IMR-90 (cell line): ENCODE results near the gene DNAJA4. TPM values are rescaled to one million over a fixed set of nuclear protein-coding genes. Genes with fewer than 3 reads are reported as not detected.

ENCODE experiments used
- ATAC-seq: fragments of 200-7000 bp; cut with Tn5 transposase; 2 replicates; pipeline ENCODE4 v1.9.1; 2020; ENCODE audit warnings: low read depth, mild to moderate bottlenecking, moderate library complexity
- BruUV-seq: library from RNA; stranded (reverse); fragments of 400-500 nt; replicated peaks from 2 replicates; lab custom pipeline; 2021; lab: Mats Ljungman, UMichigan
- CTCF ChIA-PET: fragments of 300-600 bp; formaldehyde crosslinking; extraction: SDS; loops from one replicate; lab custom pipeline; 2021; ENCODE audit warnings: antibody characterized with exemption; lab: Yijun Ruan, JAX
- POLR2A ChIA-PET: fragments of 300-600 bp; sonication (Branson Sonifier 250); formaldehyde crosslinking; loops from one replicate; lab custom pipeline; 2022; ENCODE audit warnings: antibody characterized with exemption; ENCODE audit not compliant: unreplicated experiment; lab: Charles Lee
- DNase-seq: peaks from one replicate; pipeline ENCODE4 v3.0.0; 2013
- H2AFZ ChIP-seq: replicated peaks from 2 replicates; pipeline ENCODE3; 2013; ENCODE audit warnings: low read length, mild to moderate bottlenecking; ENCODE audit not compliant: poor library complexity
- H2AK5ac ChIP-seq: 2 replicates; pipeline ENCODE4 v1.6.1; 2013; ENCODE audit warnings: low read depth, low read length, inconsistent platforms
- H2AK9ac ChIP-seq: replicated peaks from 2 replicates; pipeline ENCODE3; 2013; ENCODE audit warnings: mild to moderate bottlenecking, low read depth, low read length, moderate library complexity; ENCODE audit not compliant: poor library complexity
- H2BK120ac ChIP-seq: 2 replicates; pipeline ENCODE4 v1.6.1; 2013; ENCODE audit warnings: low read depth, low read length, inconsistent platforms
- H2BK15ac ChIP-seq: 3 replicates; pipeline ENCODE4 v1.6.1; 2013; ENCODE audit warnings: low read depth, low read length, inconsistent platforms
- H2BK20ac ChIP-seq: 2 replicates; pipeline ENCODE4 v1.6.1; 2013; ENCODE audit warnings: low read depth, mild to moderate bottlenecking, inconsistent platforms, low read length, moderate library complexity
- H2BK5ac ChIP-seq: 2 replicates; pipeline ENCODE4 v1.6.1; 2013; ENCODE audit warnings: mild to moderate bottlenecking, low read depth, low read length, inconsistent platforms; ENCODE audit not compliant: poor library complexity, severe bottlenecking
- H3K14ac ChIP-seq: replicated peaks from 2 replicates; pipeline ENCODE4 v1.6.1; 2013; ENCODE audit warnings: low read depth, low read length, inconsistent platforms
- H3K18ac ChIP-seq: 2 replicates; pipeline ENCODE4 v1.6.1; 2013; ENCODE audit warnings: low read depth, low read length, control low read depth
- H3K23ac ChIP-seq: 2 replicates; pipeline ENCODE4 v1.6.1; 2013; ENCODE audit warnings: low read depth, low read length, inconsistent platforms
- H3K27ac ChIP-seq: 2 replicates; pipeline ENCODE4 v1.5.1; 2013; ENCODE audit warnings: mild to moderate bottlenecking, control low read depth, low read length; ENCODE audit not compliant: insufficient read depth
- H3K27me3 ChIP-seq: 2 replicates; pipeline ENCODE4 v1.6.1; 2013; ENCODE audit warnings: low read length; ENCODE audit not compliant: control insufficient read depth, insufficient read depth
- H3K36me3 ChIP-seq: 2 replicates; pipeline ENCODE4 v1.6.1; 2013; ENCODE audit warnings: low read length, mixed read lengths; ENCODE audit not compliant: control insufficient read depth, insufficient read depth
- H3K4ac ChIP-seq: 2 replicates; pipeline ENCODE4 v1.6.1; 2013; ENCODE audit warnings: low read depth, low read length, inconsistent platforms
- H3K4me1 ChIP-seq: 2 replicates; pipeline ENCODE4 v1.6.1; 2013; ENCODE audit warnings: low read length, mixed read lengths; ENCODE audit not compliant: control insufficient read depth, insufficient read depth
- H3K4me2 ChIP-seq: 2 replicates; pipeline ENCODE4 v1.6.1; 2013; ENCODE audit warnings: low read depth, mild to moderate bottlenecking, control low read depth, low read length, moderate library complexity
- H3K4me3 ChIP-seq: 2 replicates; pipeline ENCODE4 v1.5.1; 2013; ENCODE audit warnings: low read depth, mild to moderate bottlenecking, control low read depth, low read length, moderate library complexity; ENCODE audit not compliant: insufficient read depth
- H3K56ac ChIP-seq: 2 replicates; pipeline ENCODE4 v1.6.1; 2013; ENCODE audit warnings: low read length, inconsistent platforms; ENCODE audit not compliant: insufficient read depth; ENCODE audit errors: extremely low read depth
- H3K79me1 ChIP-seq, 2 experiments: 2 replicates each; pipeline ENCODE4 v1.6.1; 2013; ENCODE audit warnings: low read length in 2 of 2, inconsistent platforms in 1 of 2, low read depth in 1 of 2
- H3K9ac ChIP-seq: 2 replicates; pipeline ENCODE4 v1.6.1; 2013; ENCODE audit warnings: low read depth, low read length, control low read depth
- H3K9me1 ChIP-seq: 2 replicates; pipeline ENCODE4 v1.6.1; 2013; ENCODE audit warnings: low read length, inconsistent platforms; ENCODE audit not compliant: insufficient read depth
- H3K9me3 ChIP-seq: 2 replicates; pipeline ENCODE4 v1.6.1; 2013; ENCODE audit warnings: low read length; ENCODE audit not compliant: control insufficient read depth, insufficient read depth
- H4K20me1 ChIP-seq: 2 replicates; pipeline ENCODE4 v1.6.1; 2013; ENCODE audit warnings: low read length, inconsistent platforms; ENCODE audit not compliant: insufficient read depth
- H4K5ac ChIP-seq: 2 replicates; pipeline ENCODE4 v1.6.1; 2013; ENCODE audit warnings: mild to moderate bottlenecking, low read depth, low read length, control low read depth
- H4K8ac ChIP-seq, 2 experiments: 2 replicates each; pipeline ENCODE4 v1.6.1; 2013; ENCODE audit warnings: low read depth in 2 of 2, low read length in 2 of 2, control low read depth in 1 of 2, inconsistent platforms in 1 of 2
- H4K91ac ChIP-seq: 2 replicates; pipeline ENCODE4 v1.6.1; 2013; ENCODE audit warnings: low read depth, low read length, inconsistent platforms; ENCODE audit not compliant: insufficient read depth
- BHLHE40 ChIP-seq: fragments of 150-350 bp; IDR thresholded peaks from 2 replicates; pipeline ENCODE4 v1.6.1; 2016; ENCODE audit warnings: mild to moderate bottlenecking, low read depth, low read length
- CEBPB ChIP-seq: IDR thresholded peaks from 2 replicates; pipeline ENCODE4 v1.6.1; 2012; ENCODE audit warnings: low read depth, low read length, improper control_type of control experiment
- CHD1 ChIP-seq: IDR thresholded peaks from 2 replicates; pipeline ENCODE4 v1.6.1; 2012; ENCODE audit warnings: low read depth, low read length, improper control_type of control experiment
- FOS ChIP-seq: fragments of 150-350 bp; IDR thresholded peaks from 2 replicates; pipeline ENCODE4 v1.6.1; 2016; ENCODE audit warnings: low read depth, low read length
- MAFK ChIP-seq: IDR thresholded peaks from 2 replicates; pipeline ENCODE4 v1.6.1; 2012; ENCODE audit warnings: low read depth, low read length, improper control_type of control experiment
- MAZ ChIP-seq: IDR thresholded peaks from 2 replicates; pipeline ENCODE4 v1.6.1; 2012; ENCODE audit warnings: low read depth, mild to moderate bottlenecking, low read length, improper control_type of control experiment, moderate library complexity, borderline replicate concordance
- MXI1 ChIP-seq: IDR thresholded peaks from 2 replicates; pipeline ENCODE4 v1.6.1; 2012; ENCODE audit warnings: low read depth, mild to moderate bottlenecking, low read length, moderate library complexity, borderline replicate concordance
- NFE2L2 ChIP-seq: fragments of 150-350 bp; IDR thresholded peaks from 2 replicates; pipeline ENCODE4 v1.6.1; 2016; ENCODE audit warnings: low read depth, mild to moderate bottlenecking, low read length
- POLR2A ChIP-seq: IDR thresholded peaks from 2 replicates; pipeline ENCODE4 v1.6.1; 2012; ENCODE audit warnings: mild to moderate bottlenecking, low read depth, low read length
- RAD21 ChIP-seq: IDR thresholded peaks from 2 replicates; pipeline ENCODE4 v1.6.1; 2012; ENCODE audit warnings: low read length, improper control_type of control experiment
- RCOR1 ChIP-seq: IDR thresholded peaks from 2 replicates; pipeline ENCODE4 v1.6.1; 2012; ENCODE audit warnings: mild to moderate bottlenecking, low read length, improper control_type of control experiment; ENCODE audit not compliant: insufficient replicate concordance
- RFX5 ChIP-seq: IDR thresholded peaks from 2 replicates; pipeline ENCODE4 v1.8.0; 2012; ENCODE audit warnings: low read depth, mild to moderate bottlenecking, low read length, moderate library complexity
- SMC3 ChIP-seq: fragments of 150-350 bp; IDR thresholded peaks from 2 replicates; pipeline ENCODE4 v1.6.1; 2016; ENCODE audit warnings: low read depth, mild to moderate bottlenecking, antibody characterized with exemption, low read length, moderate library complexity
- dilution Hi-C: fragments of 300-500 bp; cut with HindIII; formaldehyde crosslinking; loops from one replicate; pipeline ENCODE4 v1.14.3; 2018; ENCODE audit warnings: low sequenced_read_pairs; ENCODE audit not compliant: unreplicated experiment
- in situ Hi-C: fragments of 300-500 bp; cut with MboI; formaldehyde crosslinking; loops from 3 replicates; pipeline ENCODE4 v1.14.3; 2019; ENCODE audit warnings: low sequenced_read_pairs, inconsistent platforms, mixed read lengths
- intact Hi-C: fragments of 100-400 bp; cut with micrococcal nuclease; formaldehyde crosslinking; loops from 2 replicates; pipeline ENCODE4 v1.10.0; 2022
- polyA plus RNA-seq, 3 experiments: library from polyadenylated mRNA; depleted of rRNA; stranded (reverse); fragments of >200 nt; gene quantifications; 2 replicates each; pipeline ENCODE4 v1.2.3, GENCODE V29; 2012; ENCODE audit warnings: low replicate concordance in 1 of 3
- total RNA-seq: library from RNA; depleted of rRNA; stranded (reverse); fragments of >200 nt; gene quantifications from 2 replicates; pipeline ENCODE4 v1.2.3, GENCODE V29; 2012
- TF ChIP-seq, protein P1 (sequence below): fragments of 150-350 bp; IDR thresholded peaks from 2 replicates; pipeline ENCODE4 v1.6.1; 2017; ENCODE audit warnings: mild to moderate bottlenecking, antibody characterized with exemption, low read length, low read depth
- TF ChIP-seq, protein P2 (sequence below): fragments of 150-350 bp; IDR thresholded peaks from 2 replicates; pipeline ENCODE4 v1.6.1; 2016; ENCODE audit warnings: low read depth, mild to moderate bottlenecking, low read length, moderate library complexity, borderline replicate concordance
- TF ChIP-seq, protein P3 (sequence below): conservative IDR thresholded peaks from 2 replicates; pipeline ENCODE4 v1.5.1; 2012; ENCODE audit warnings: mild to moderate bottlenecking, low read depth, low read length, improper control_type of control experiment

DNAJA4 gene
- total and polyA plus RNA-seq, 2 of the 4 experiments (the other 2 are of a cell fraction): 0.18 to 0.32 TPM

DNA sequence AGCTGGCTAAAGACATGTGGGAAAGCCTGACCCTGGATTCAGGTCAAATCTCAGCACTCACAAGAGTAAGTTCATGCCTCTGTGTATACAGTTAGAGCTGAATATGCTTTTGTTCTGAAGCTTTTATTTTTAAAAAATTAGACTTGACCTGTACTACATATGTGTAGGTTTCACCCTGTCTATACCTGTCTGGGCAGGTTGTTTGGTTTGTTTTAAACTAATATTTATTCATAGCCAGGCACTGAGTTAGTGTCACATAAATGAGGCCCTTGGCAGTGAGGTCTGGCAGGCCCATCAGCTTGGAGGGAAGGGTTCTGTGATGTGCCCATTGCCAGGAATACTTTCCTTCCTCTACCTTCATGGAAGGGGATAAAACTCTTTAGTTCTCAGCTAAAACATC is 1.9 kb downstream of the DNAJA4 start:
- H2AK9ac ChIP-seq: no peak overlapping the region
- no peak overlapping the region; the same call in 1 of the 2 replicates for H4K5ac ChIP-seq
- no peak overlapping the region for H2BK120ac ChIP-seq
- no peak overlapping the region for H3K9ac ChIP-seq
- H2BK15ac ChIP-seq: no peak overlapping the region; the same call in 2 of the 3 replicates
- H3K23ac ChIP-seq: no peak overlapping the region
- H3K4me2 ChIP-seq: no peak overlapping the region
- H3K9me1 ChIP-seq: 0 out of 2 replicates have a peak, but pooled peaks cover 3% of the 10 kb centered on the region
- intact Hi-C loops: no loop called here
- H3K79me1 ChIP-seq: no peaks in the 10 kb centered on the region
- dilution Hi-C loops: no loop called here
- H3K18ac ChIP-seq: peak overlapping the region; percentile 75; the same call in 1 of the 2 replicates
- no peak overlapping the region for H3K14ac ChIP-seq
- peak overlapping the region; percentile 44 for H2BK5ac ChIP-seq
- no peak overlapping the region for H3K56ac ChIP-seq
- no peak for ATAC-seq
- H4K20me1 ChIP-seq: no peaks in the 10 kb centered on the region
- ChIA-PET POLR2A (no interaction called here), CTCF (interaction anchor here (0.6 to 1.0 kb wide), 2 partner anchors 16 to 983 kb away, joined by 3 read pairs; no protein-coding TSS in a partner anchor)
- no peak overlapping the region for H4K91ac ChIP-seq
- H4K8ac ChIP-seq: no peak overlapping the region
- peaks cover 10% of the 10 kb centered on the region for H3K4me1 ChIP-seq
- TF ChIP-seq NFE2L2 (no peak), RAD21 (no peak), SMC3 (no peak), RCOR1 (no peak), FOS (no peak), MAFK (no peak), BHLHE40 (no peak), CEBPB (no peak), RFX5 (no peak), MXI1 (no peak), CHD1 (no peak), MAZ (no peak), POLR2A (no peak)
- TF ChIP-seq, protein P1, sequence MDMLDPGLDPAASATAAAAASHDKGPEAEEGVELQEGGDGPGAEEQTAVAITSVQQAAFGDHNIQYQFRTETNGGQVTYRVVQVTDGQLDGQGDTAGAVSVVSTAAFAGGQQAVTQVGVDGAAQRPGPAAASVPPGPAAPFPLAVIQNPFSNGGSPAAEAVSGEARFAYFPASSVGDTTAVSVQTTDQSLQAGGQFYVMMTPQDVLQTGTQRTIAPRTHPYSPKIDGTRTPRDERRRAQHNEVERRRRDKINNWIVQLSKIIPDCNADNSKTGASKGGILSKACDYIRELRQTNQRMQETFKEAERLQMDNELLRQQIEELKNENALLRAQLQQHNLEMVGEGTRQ: no peak
- TF ChIP-seq, protein P2, sequence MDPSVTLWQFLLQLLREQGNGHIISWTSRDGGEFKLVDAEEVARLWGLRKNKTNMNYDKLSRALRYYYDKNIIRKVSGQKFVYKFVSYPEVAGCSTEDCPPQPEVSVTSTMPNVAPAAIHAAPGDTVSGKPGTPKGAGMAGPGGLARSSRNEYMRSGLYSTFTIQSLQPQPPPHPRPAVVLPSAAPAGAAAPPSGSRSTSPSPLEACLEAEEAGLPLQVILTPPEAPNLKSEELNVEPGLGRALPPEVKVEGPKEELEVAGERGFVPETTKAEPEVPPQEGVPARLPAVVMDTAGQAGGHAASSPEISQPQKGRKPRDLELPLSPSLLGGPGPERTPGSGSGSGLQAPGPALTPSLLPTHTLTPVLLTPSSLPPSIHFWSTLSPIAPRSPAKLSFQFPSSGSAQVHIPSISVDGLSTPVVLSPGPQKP: no peak
- TF ChIP-seq, protein P3, sequence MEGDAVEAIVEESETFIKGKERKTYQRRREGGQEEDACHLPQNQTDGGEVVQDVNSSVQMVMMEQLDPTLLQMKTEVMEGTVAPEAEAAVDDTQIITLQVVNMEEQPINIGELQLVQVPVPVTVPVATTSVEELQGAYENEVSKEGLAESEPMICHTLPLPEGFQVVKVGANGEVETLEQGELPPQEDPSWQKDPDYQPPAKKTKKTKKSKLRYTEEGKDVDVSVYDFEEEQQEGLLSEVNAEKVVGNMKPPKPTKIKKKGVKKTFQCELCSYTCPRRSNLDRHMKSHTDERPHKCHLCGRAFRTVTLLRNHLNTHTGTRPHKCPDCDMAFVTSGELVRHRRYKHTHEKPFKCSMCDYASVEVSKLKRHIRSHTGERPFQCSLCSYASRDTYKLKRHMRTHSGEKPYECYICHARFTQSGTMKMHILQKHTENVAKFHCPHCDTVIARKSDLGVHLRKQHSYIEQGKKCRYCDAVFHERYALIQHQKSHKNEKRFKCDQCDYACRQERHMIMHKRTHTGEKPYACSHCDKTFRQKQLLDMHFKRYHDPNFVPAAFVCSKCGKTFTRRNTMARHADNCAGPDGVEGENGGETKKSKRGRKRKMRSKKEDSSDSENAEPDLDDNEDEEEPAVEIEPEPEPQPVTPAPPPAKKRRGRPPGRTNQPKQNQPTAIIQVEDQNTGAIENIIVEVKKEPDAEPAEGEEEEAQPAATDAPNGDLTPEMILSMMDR: no peak
- H3K27me3 ChIP-seq: peaks cover 12% of the 10 kb centered on the region
- DNase-seq: no peak
- in situ Hi-C loops: no loop called here
- H2BK20ac ChIP-seq: no peak overlapping the region
- no peaks in the 10 kb centered on the region for H3K9me3 ChIP-seq
- H3K36me3 ChIP-seq: no peaks in the 10 kb centered on the region
- no TSS peak for BruUV-seq
- no peak overlapping the region for H3K4ac ChIP-seq
- no peak overlapping the region for H3K27ac ChIP-seq
- no peak overlapping the region for H2AFZ ChIP-seq
- peak overlapping the region; percentile 27; the same call in 1 of the 2 replicates for H2AK5ac ChIP-seq
- H3K4me3 ChIP-seq: no peak overlapping the region
